Adrenal gland (tissue), 5 donors: ENCODE results near the gene CACNA1C.

ENCODE experiments used
- CTCF ChIP-seq, 6 experiments: fragments of 450-650 bp in 4 of 6; fragments of 200-600 bp in 2 of 6; sonication (generic) in 1 of 6; IDR thresholded peaks; 1 replicate in 5 of 6; 2 replicates in 1 of 6; pipeline versions ENCODE4 v1.5.1 to v1.8.0; 2016 to 2021; ENCODE audit warnings: antibody characterized with exemption in 6 of 6, mild to moderate bottlenecking in 2 of 6, moderate library complexity in 1 of 6
- POLR2A ChIP-seq, 2 donors: fragments of 450-650 bp; IDR thresholded peaks; one replicate each; pipeline ENCODE4 v1.6.1; 2017; ENCODE audit warnings: antibody characterized with exemption in 2 of 2, mild to moderate bottlenecking in 2 of 2, moderate library complexity in 1 of 2
- donor health status: DM: no; HTN: no; CAD: no.

GRCh38 chr12:2580821-2581220 lies 528.0 kb downstream of the CACNA1C start:
- TF ChIP-seq CTCF (IDR thresholded peaks at IDR 0.05) (no peak), POLR2A (IDR thresholded peaks at IDR 0.05) (no peak)
